ENCODE measurements around the gene PPP1R2B.

DNA sequence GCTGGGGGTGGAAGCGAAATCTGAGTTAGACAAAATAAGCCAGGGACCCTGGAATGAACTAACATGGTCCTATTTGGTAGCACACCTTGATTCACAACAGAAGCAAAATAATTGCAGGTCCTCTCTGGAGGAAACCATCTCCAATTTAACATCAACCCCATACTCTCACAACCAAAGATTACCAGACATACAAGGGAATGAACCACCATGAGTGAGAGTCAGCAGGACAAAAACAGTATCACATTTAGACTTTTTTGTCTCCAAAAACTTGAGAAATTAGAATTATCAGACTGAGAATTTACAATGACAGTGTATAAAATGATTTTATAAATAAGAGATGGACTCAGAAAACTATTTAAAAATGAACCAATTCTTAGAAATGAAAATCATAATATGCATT lies 21.1 kb downstream of the PPP1R2B start:
- TF ChIP-seq, protein P1, sequence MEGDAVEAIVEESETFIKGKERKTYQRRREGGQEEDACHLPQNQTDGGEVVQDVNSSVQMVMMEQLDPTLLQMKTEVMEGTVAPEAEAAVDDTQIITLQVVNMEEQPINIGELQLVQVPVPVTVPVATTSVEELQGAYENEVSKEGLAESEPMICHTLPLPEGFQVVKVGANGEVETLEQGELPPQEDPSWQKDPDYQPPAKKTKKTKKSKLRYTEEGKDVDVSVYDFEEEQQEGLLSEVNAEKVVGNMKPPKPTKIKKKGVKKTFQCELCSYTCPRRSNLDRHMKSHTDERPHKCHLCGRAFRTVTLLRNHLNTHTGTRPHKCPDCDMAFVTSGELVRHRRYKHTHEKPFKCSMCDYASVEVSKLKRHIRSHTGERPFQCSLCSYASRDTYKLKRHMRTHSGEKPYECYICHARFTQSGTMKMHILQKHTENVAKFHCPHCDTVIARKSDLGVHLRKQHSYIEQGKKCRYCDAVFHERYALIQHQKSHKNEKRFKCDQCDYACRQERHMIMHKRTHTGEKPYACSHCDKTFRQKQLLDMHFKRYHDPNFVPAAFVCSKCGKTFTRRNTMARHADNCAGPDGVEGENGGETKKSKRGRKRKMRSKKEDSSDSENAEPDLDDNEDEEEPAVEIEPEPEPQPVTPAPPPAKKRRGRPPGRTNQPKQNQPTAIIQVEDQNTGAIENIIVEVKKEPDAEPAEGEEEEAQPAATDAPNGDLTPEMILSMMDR (IDR thresholded peaks at IDR 0.05; ENCODE audit: insufficient read depth, low read depth, low read length): no peak
- TF ChIP-seq EZH2 (IDR thresholded peaks at IDR 0.05; ENCODE audit: insufficient read depth, low read length): no peak

All from astrocyte (in vitro differentiated cells and primary cell).